GM12891 (cell line): ENCODE data around the gene GPATCH8.

ENCODE experiments used
- PAX5 ChIP-seq: IDR thresholded peaks from 2 replicates; pipeline ENCODE4 v1.6.1; 2011; ENCODE audit warnings: low read length, moderate library complexity, mild to moderate bottlenecking; ENCODE audit not compliant: insufficient read depth, severe bottlenecking
- POLR2A ChIP-seq: IDR thresholded peaks from 2 replicates; pipeline ENCODE4 v1.6.1; 2011; ENCODE audit warnings: low read depth, low read length, control low read depth
- POLR2AphosphoS5 ChIP-seq: IDR thresholded peaks from 2 replicates; pipeline ENCODE4 v1.6.1; 2011; ENCODE audit warnings: low read depth, low read length, control low read depth
- TAF1 ChIP-seq: IDR thresholded peaks from 2 replicates; pipeline ENCODE4 v1.6.1; 2011; ENCODE audit warnings: low read depth, low read length, control low read depth

DNA sequence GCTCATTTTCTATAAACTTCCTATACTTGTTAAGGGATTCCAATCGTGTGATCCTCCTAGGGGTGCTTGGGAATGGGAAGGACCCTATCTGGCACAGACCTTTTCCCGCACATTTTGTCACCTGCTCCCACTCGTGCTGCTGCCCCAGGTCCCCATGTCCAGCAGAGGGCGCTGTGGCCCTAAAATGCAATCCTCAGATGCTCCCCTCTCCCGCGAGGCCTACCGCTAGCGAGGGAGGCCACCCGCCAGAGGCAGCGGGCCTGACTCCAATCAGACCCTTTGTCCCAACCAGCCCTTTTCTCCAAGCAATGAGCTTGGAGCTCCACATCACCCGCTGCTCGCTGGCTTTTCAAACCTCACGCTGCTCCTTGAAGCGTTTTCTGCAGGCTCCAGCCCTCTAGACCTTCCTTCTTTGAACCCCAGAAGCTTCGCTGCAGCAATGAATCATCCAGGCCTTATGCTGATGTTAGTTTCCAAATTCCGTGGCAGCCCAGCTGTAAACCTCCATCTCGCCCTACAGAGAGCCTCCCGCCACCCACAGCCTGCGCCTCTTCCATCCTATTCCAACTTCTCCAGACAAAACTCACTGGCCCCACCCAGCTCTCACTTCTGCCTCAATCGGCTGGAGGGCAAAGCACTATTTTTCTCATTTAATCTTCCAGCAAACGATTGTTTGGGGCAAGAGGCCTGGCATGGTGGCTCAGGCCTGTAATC lies 30.5 kb upstream of the GPATCH8 start:
- no peak for TF ChIP-seq POLR2AphosphoS5
- TF ChIP-seq POLR2A = no peak
- no peak for TF ChIP-seq TAF1
- TF ChIP-seq PAX5 = no peak
